Esophagus squamous epithelium (tissue), 4 donors: ENCODE measurements around the gene ITGB6.

Experiments
- CTCF ChIP-seq, 6 experiments: fragments of 450-650 bp in 4 of 6; fragments of 200-600 bp in 2 of 6; sonication (generic) in 2 of 6; IDR thresholded peaks; one replicate each; pipeline ENCODE4 v1.5.1; 2016 to 2019; ENCODE audit warnings: antibody characterized with exemption in 6 of 6, mild to moderate bottlenecking in 4 of 6, moderate library complexity in 4 of 6
- POLR2A ChIP-seq, 4 donors: fragments of 450-650 bp; IDR thresholded peaks; one replicate each; pipeline ENCODE4 v1.6.1; 2017; ENCODE audit warnings: antibody characterized with exemption in 4 of 4, mild to moderate bottlenecking in 4 of 4, moderate library complexity in 3 of 4

GRCh38 chr2:160144280-160144990 lies 55.6 kb downstream of the ITGB6 start:
- TF ChIP-seq CTCF (IDR thresholded peaks at IDR 0.05) (no peak), POLR2A (IDR thresholded peaks at IDR 0.05) (no peak)
